GM23338 (cell line): ENCODE measurements around the gene EPS8L2. TPM values are rescaled to one million over a fixed set of nuclear protein-coding genes. Genes with fewer than 3 reads are reported as not detected.

ENCODE experiments used
- ATAC-seq: fragments of 200-7000 bp; cut with Tn5 transposase; 3 replicates; pipeline ENCODE4 v1.9.1; 2020
- DNase-seq: peaks from one replicate; pipeline ENCODE4 v3.0.0-alpha.2; 2015; ENCODE audit warnings: low spot score
- H2AFZ ChIP-seq: fragments of 200-600 bp; sonication (generic); 2 replicates; pipeline ENCODE4 v1.8.0; 2016; ENCODE audit warnings: antibody characterized with exemption, mild to moderate bottlenecking, moderate library complexity
- H3F3A ChIP-seq: fragments of 200-600 bp; sonication (generic); replicated peaks from 2 replicates; pipeline ENCODE4 v1.8.0; 2017; ENCODE audit warnings: antibody characterized with exemption, mixed run types, low read depth
- H3K27ac ChIP-seq: fragments of 200-600 bp; sonication (generic); 2 replicates; pipeline ENCODE4 v1.6.1; 2016; ENCODE audit warnings: low read depth
- H3K27me3 ChIP-seq: fragments of 200-600 bp; sonication (generic); 2 replicates; pipeline ENCODE4 v1.8.0; 2016; ENCODE audit warnings: mild to moderate bottlenecking, mixed run types, moderate library complexity; ENCODE audit not compliant: insufficient read depth
- H3K36me3 ChIP-seq: fragments of 200-600 bp; sonication (generic); 2 replicates; pipeline ENCODE4 v1.8.0; 2016; ENCODE audit warnings: mild to moderate bottlenecking; ENCODE audit not compliant: insufficient read depth
- H3K4me1 ChIP-seq: fragments of 200-600 bp; sonication (generic); 2 replicates; pipeline ENCODE4 v1.8.0; 2016; ENCODE audit warnings: mild to moderate bottlenecking, moderate library complexity; ENCODE audit not compliant: insufficient read depth
- H3K4me2 ChIP-seq: fragments of 200-600 bp; sonication (generic); 2 replicates; pipeline ENCODE4 v1.7.1; 2017; ENCODE audit warnings: mixed run types
- H3K4me3 ChIP-seq: fragments of 200-600 bp; sonication (generic); 2 replicates; pipeline ENCODE4 v1.6.1; 2016; ENCODE audit warnings: mixed run types
- H3K79me2 ChIP-seq: fragments of 200-600 bp; sonication (generic); replicated peaks from 2 replicates; pipeline ENCODE4 v1.8.0; 2017; ENCODE audit warnings: mild to moderate bottlenecking; ENCODE audit not compliant: insufficient read depth
- H3K9me2 ChIP-seq: fragments of 200-600 bp; sonication (generic); 2 replicates; pipeline ENCODE4 v1.8.0; 2017; ENCODE audit not compliant: insufficient read depth
- H4K20me1 ChIP-seq: fragments of 200-600 bp; sonication (generic); replicated peaks from 2 replicates; pipeline ENCODE4 v1.8.0; 2017; ENCODE audit warnings: mild to moderate bottlenecking; ENCODE audit not compliant: insufficient read depth
- H3K27ac Mint-ChIP-seq: 2 replicates; pipeline ENCODE4 v1.8.0; 2020; ENCODE audit warnings: inconsistent platforms, mild to moderate bottlenecking, moderate library complexity, mixed read lengths
- H3K27me3 Mint-ChIP-seq: 3 replicates; pipeline ENCODE4 v1.8.0; 2022; ENCODE audit warnings: low read depth, mild to moderate bottlenecking, moderate library complexity, mixed read lengths, inconsistent platforms; ENCODE audit not compliant: insufficient read depth, poor library complexity
- H3K36me3 Mint-ChIP-seq: 3 replicates; pipeline ENCODE4 v1.8.0; 2021; ENCODE audit warnings: low read depth, mild to moderate bottlenecking, inconsistent platforms, moderate library complexity, mixed read lengths
- H3K4me1 Mint-ChIP-seq: 3 replicates; pipeline ENCODE4 v1.8.0; 2020; ENCODE audit warnings: mild to moderate bottlenecking, inconsistent platforms, mixed read lengths
- H3K4me3 Mint-ChIP-seq: 3 replicates; pipeline ENCODE4 v1.8.0; 2021; ENCODE audit warnings: moderate library complexity, mild to moderate bottlenecking, inconsistent platforms, mixed read lengths
- H3K9me3 Mint-ChIP-seq: 3 replicates; pipeline ENCODE4 v1.8.0; 2020; ENCODE audit warnings: moderate library complexity, mild to moderate bottlenecking, inconsistent platforms, mixed read lengths
- CREB1 ChIP-seq: fragments of 250-450 bp; sonication (Bioruptor Pico); IDR thresholded peaks from 2 replicates; pipeline ENCODE4 v1.5.0; 2020; ENCODE audit warnings: low read depth, mild to moderate bottlenecking, moderate library complexity
- CTCF ChIP-seq, 2 experiments: fragments of 200-600 bp in 1 of 2; sonication (generic) in 1 of 2; conservative IDR thresholded peaks; 2 replicates each; pipeline versions ENCODE4 v1.5.1 to v1.6.1; 2016 to 2017; ENCODE audit warnings: antibody characterized with exemption in 2 of 2, low read depth in 2 of 2, mild to moderate bottlenecking in 2 of 2, moderate library complexity in 1 of 2
- NANOG ChIP-seq: IDR thresholded peaks from 2 replicates; pipeline ENCODE4 v1.6.1; 2016; ENCODE audit warnings: antibody characterized with exemption, borderline replicate concordance
- POLR2AphosphoS5 ChIP-seq: IDR thresholded peaks from 2 replicates; pipeline ENCODE4 v1.6.1; 2016; ENCODE audit warnings: antibody characterized with exemption, low read depth
- ZNF462 ChIP-seq: fragments of 250-450 bp; sonication (Bioruptor Pico); IDR thresholded peaks from 2 replicates; pipeline ENCODE4 v1.5.0; 2020; ENCODE audit warnings: mild to moderate bottlenecking, moderate library complexity
- polyA plus RNA-seq: library from polyadenylated mRNA; unstranded; fragments of >200 nt; fragmentation: Nextera tagmentation; extraction: Ambion mirVana; gene quantifications from 2 replicates; pipeline ENCODE4 v1.2.1, GENCODE V29; 2016
- total RNA-seq: library from RNA; depleted of rRNA; stranded (reverse); fragments of >200 nt; shearing (Covaris generic); gene quantifications from 2 replicates; pipeline ENCODE4 v1.2.3, GENCODE V29; 2014

The EPS8L2 gene
- total and polyA plus RNA-seq, 2 experiments from 2014 or later = 38.7 to 59.4 TPM

- peaks cover 9% of the 10 kb centered on the region for H3K36me3 ChIP-seq
- DNase-seq (no peak), ATAC-seq (no peak)
- no peak overlapping the region for H2AFZ ChIP-seq
- H3K4me3 ChIP-seq = no peak overlapping the region
- H3K27ac Mint-ChIP-seq = no peak overlapping the region
- H3K4me2 ChIP-seq = no peak overlapping the region
- H3K4me3 Mint-ChIP-seq = no peak overlapping the region
- no peaks in the 10 kb centered on the region for H3K4me1 ChIP-seq
- 0 out of 3 replicates have a peak, but pooled peaks cover 3% of the 10 kb centered on the region for H3K4me1 Mint-ChIP-seq
- peaks cover 3% of the 10 kb centered on the region for H3K27me3 Mint-ChIP-seq
- H4K20me1 ChIP-seq = peaks cover 13% of the 10 kb centered on the region; the same call in 1 of the 2 replicates
- peaks cover 18% of the 10 kb centered on the region; the same call in 1 of the 2 replicates for H3F3A ChIP-seq
- no peaks in the 10 kb centered on the region for H3K9me2 ChIP-seq
- H3K79me2 ChIP-seq = peaks cover 3% of the 10 kb centered on the region; the same call in 1 of the 2 replicates
- no peaks in the 10 kb centered on the region for H3K27me3 ChIP-seq
- peak overlapping the region; percentile 69; the same call in 1 of the 2 replicates for H3K27ac ChIP-seq
- peaks cover 24% of the 10 kb centered on the region for H3K36me3 Mint-ChIP-seq
- TF ChIP-seq NANOG (no peak), CREB1 (no peak), POLR2AphosphoS5 (no peak)
- no peaks in the 10 kb centered on the region for H3K9me3 Mint-ChIP-seq
These were observed 45.2 kb upstream of the EPS8L2 start for GRCh38 chr11:660681-661444.

- Mint-ChIP-seq H3K27ac (no peak overlapping the region; the same call in 1 of the 2 replicates), H3K4me3 (no peak overlapping the region; the same call in 2 of the 3 replicates), H3K27me3 (peaks cover 3% of the 10 kb centered on the region), H3K4me1 (0 out of 3 replicates have a peak, but pooled peaks cover 3% of the 10 kb centered on the region), H3K9me3 (no peaks in the 10 kb centered on the region), H3K36me3 (peaks cover 29% of the 10 kb centered on the region)
- Histone ChIP-seq H3K9me2 (no peaks in the 10 kb centered on the region), H3K27me3 (no peaks in the 10 kb centered on the region), H3K27ac (peak overlapping the region; percentile 55; the same call in 1 of the 2 replicates), H3K4me2 (no peak overlapping the region), H3K4me1 (no peaks in the 10 kb centered on the region), H2AFZ (no peak overlapping the region), H3K36me3 (peaks cover 4% of the 10 kb centered on the region; the same call in 1 of the 2 replicates), H3K4me3 (no peak overlapping the region), H3K79me2 (peaks cover 3% of the 10 kb centered on the region; the same call in 1 of the 2 replicates), H4K20me1 (peaks cover 17% of the 10 kb centered on the region; the same call in 1 of the 2 replicates), H3F3A (peaks cover 18% of the 10 kb centered on the region; the same call in 1 of the 2 replicates)
- peak; percentile 76 to 91 for TF ChIP-seq CTCF (conservative IDR thresholded peaks at IDR 0.05; ENCODE audit: low read depth in 2 of 2)
- no peak for TF ChIP-seq ZNF462 (CRISPR knock-in tag)
- DNase-seq (peak; percentile 78), ATAC-seq (peak; percentile 94)
These were observed 43.2 kb upstream of the EPS8L2 start for GRCh38 chr11:662689-663274.
